ENCODE data around the gene BARX2.

DNA sequence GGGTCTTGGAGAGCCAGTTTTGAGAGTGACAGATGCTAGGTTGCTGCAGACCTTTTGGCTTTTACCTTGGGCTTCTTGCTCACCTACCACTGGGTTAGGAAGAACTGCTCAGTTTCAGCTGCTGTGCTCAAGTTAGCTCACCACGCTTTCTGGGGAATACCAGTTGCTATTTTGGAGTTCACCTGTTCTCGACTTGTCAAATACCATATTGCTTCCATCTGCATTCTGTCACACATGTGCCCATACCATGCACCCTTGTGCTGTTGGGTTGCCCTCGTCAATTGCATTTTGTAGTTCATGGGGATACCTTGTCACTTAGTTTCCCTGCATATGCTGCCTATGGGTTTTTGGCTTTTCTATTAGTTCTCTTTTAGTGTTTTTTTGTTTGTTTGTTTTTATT lies 23.0 kb upstream of the BARX2 start:
- TF ChIP-seq GLI4 (tag by site-specific recombination; IDR thresholded peaks at IDR 0.05) (no peak), CTCF (tag by site-specific recombination; IDR thresholded peaks at IDR 0.05) (no peak), PRDM2 (tag by site-specific recombination; IDR thresholded peaks at IDR 0.05; ENCODE audit: borderline replicate concordance) (no peak), GFI1B (tag by site-specific recombination; IDR thresholded peaks at IDR 0.05) (no peak), ZNF571 (tag by site-specific recombination; IDR thresholded peaks at IDR 0.05) (no peak), ZNF629 (tag by site-specific recombination; IDR thresholded peaks at IDR 0.05) (no peak), ZNF2 (tag by site-specific recombination; IDR thresholded peaks at IDR 0.05) (no peak), ZSCAN18 (tag by site-specific recombination; IDR thresholded peaks at IDR 0.05) (no peak)
- TF ChIP-seq, protein P1, sequence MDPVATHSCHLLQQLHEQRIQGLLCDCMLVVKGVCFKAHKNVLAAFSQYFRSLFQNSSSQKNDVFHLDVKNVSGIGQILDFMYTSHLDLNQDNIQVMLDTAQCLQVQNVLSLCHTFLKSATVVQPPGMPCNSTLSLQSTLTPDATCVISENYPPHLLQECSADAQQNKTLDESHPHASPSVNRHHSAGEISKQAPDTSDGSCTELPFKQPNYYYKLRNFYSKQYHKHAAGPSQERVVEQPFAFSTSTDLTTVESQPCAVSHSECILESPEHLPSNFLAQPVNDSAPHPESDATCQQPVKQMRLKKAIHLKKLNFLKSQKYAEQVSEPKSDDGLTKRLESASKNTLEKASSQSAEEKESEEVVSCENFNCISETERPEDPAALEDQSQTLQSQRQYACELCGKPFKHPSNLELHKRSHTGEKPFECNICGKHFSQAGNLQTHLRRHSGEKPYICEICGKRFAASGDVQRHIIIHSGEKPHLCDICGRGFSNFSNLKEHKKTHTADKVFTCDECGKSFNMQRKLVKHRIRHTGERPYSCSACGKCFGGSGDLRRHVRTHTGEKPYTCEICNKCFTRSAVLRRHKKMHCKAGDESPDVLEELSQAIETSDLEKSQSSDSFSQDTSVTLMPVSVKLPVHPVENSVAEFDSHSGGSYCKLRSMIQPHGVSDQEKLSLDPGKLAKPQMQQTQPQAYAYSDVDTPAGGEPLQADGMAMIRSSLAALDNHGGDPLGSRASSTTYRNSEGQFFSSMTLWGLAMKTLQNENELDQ (tag by site-specific recombination; IDR thresholded peaks at IDR 0.05; ENCODE audit: low read depth): no peak
- TF ChIP-seq, protein P2, sequence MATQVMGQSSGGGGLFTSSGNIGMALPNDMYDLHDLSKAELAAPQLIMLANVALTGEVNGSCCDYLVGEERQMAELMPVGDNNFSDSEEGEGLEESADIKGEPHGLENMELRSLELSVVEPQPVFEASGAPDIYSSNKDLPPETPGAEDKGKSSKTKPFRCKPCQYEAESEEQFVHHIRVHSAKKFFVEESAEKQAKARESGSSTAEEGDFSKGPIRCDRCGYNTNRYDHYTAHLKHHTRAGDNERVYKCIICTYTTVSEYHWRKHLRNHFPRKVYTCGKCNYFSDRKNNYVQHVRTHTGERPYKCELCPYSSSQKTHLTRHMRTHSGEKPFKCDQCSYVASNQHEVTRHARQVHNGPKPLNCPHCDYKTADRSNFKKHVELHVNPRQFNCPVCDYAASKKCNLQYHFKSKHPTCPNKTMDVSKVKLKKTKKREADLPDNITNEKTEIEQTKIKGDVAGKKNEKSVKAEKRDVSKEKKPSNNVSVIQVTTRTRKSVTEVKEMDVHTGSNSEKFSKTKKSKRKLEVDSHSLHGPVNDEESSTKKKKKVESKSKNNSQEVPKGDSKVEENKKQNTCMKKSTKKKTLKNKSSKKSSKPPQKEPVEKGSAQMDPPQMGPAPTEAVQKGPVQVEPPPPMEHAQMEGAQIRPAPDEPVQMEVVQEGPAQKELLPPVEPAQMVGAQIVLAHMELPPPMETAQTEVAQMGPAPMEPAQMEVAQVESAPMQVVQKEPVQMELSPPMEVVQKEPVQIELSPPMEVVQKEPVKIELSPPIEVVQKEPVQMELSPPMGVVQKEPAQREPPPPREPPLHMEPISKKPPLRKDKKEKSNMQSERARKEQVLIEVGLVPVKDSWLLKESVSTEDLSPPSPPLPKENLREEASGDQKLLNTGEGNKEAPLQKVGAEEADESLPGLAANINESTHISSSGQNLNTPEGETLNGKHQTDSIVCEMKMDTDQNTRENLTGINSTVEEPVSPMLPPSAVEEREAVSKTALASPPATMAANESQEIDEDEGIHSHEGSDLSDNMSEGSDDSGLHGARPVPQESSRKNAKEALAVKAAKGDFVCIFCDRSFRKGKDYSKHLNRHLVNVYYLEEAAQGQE (tag by site-specific recombination; IDR thresholded peaks at IDR 0.05): no peak

Data from HEK293 (cell line).